Astrocyte (in vitro differentiated cells and primary cell): ENCODE results near the gene SMARCA2.

Experiments used
- EZH2 ChIP-seq: IDR thresholded peaks from 2 replicates; pipeline ENCODE4 v1.6.1; 2012; ENCODE audit warnings: mild to moderate bottlenecking, low read length, inconsistent platforms; ENCODE audit not compliant: insufficient read depth
- TF ChIP-seq, protein P1 (sequence below): IDR thresholded peaks from 2 replicates; pipeline ENCODE4 v1.5.1; 2011; ENCODE audit warnings: low read depth, mild to moderate bottlenecking, inconsistent platforms, low read length, moderate library complexity; ENCODE audit not compliant: insufficient read depth

DNA sequence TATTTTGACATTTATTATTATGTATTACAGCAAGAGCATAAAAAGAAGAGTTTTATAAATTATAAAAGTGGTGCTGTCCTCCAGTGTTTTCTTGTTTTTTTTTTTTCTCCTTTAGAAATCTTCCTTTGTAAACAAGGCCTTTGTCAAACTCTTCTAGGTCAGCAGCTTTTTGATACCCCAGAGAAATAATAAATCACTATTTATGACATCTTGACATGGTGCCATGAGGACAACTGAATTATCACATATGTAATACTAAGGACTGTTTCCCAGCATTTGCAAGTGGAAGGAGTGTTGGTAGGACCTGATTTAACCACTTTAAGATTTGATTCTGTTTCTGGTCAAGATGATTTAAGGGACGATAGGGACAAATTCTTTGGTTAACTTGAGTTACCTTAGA, 4.6 kb downstream of the SMARCA2 start:
- TF ChIP-seq, protein P1, sequence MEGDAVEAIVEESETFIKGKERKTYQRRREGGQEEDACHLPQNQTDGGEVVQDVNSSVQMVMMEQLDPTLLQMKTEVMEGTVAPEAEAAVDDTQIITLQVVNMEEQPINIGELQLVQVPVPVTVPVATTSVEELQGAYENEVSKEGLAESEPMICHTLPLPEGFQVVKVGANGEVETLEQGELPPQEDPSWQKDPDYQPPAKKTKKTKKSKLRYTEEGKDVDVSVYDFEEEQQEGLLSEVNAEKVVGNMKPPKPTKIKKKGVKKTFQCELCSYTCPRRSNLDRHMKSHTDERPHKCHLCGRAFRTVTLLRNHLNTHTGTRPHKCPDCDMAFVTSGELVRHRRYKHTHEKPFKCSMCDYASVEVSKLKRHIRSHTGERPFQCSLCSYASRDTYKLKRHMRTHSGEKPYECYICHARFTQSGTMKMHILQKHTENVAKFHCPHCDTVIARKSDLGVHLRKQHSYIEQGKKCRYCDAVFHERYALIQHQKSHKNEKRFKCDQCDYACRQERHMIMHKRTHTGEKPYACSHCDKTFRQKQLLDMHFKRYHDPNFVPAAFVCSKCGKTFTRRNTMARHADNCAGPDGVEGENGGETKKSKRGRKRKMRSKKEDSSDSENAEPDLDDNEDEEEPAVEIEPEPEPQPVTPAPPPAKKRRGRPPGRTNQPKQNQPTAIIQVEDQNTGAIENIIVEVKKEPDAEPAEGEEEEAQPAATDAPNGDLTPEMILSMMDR = no peak
- TF ChIP-seq EZH2 = no peak
